Astrocyte of the spinal cord (primary cell): ENCODE measurements around the gene SULT2A1.
"Not testable (repeated sequence)": the region's sequence is repeated elsewhere in the genome, so short reads cannot be mapped to it uniquely, and the experiment has no call there.

ENCODE experiments used
- DNase-seq: peaks from one replicate; pipeline ENCODE4 v3.0.0; 2011; ENCODE audit warnings: low read depth, low spot score
- H3K4me3 ChIP-seq: 2 replicates; pipeline ENCODE4 v1.5.1; 2011; ENCODE audit warnings: low read depth, mild to moderate bottlenecking, low read length, moderate library complexity
- in situ Hi-C: cut with HindIII; loops from 2 replicates; pipeline ENCODE4 v1.10.0; 2017; ENCODE audit warnings: low sequenced_read_pairs
- TF ChIP-seq, protein P1 (sequence below): IDR thresholded peaks from 2 replicates; pipeline ENCODE4 v1.5.1; 2012; ENCODE audit warnings: low read depth, mild to moderate bottlenecking, low read length, inconsistent platforms

SULT2A1 gene, protein sequence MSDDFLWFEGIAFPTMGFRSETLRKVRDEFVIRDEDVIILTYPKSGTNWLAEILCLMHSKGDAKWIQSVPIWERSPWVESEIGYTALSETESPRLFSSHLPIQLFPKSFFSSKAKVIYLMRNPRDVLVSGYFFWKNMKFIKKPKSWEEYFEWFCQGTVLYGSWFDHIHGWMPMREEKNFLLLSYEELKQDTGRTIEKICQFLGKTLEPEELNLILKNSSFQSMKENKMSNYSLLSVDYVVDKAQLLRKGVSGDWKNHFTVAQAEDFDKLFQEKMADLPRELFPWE

DNA sequence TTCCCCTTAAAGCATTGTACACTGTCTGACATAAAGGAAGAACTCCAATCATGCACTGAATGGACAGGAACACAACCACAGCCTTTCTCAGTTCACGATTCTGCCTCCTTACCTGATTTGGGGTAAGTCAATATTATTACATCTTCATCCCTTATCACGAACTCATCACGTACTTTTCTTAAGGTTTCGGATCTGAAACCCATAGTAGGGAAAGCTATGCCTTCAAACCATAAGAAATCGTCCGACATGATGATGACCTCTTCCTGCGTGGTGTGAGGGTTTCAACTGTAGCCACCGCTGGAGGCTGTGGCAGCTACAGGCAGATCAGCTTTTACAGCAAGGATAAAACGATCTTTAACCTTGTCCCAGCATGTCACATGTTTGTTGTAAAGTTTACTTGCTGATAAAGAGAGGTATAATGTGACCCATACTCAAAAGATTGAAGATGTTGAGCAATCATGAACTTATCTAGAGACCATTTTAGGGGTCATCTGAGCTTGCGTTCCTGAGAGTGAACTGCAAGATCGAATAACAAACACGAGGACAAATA lies at the start of gene SULT2A1:
Gene SULT2A1 (minus strand): TSS at position 306 of the 550 bp plus-strand sequence. CDS start 58 bp downstream, at position 248.
- in situ Hi-C loops, result no loop called here
- TF ChIP-seq, protein P1, sequence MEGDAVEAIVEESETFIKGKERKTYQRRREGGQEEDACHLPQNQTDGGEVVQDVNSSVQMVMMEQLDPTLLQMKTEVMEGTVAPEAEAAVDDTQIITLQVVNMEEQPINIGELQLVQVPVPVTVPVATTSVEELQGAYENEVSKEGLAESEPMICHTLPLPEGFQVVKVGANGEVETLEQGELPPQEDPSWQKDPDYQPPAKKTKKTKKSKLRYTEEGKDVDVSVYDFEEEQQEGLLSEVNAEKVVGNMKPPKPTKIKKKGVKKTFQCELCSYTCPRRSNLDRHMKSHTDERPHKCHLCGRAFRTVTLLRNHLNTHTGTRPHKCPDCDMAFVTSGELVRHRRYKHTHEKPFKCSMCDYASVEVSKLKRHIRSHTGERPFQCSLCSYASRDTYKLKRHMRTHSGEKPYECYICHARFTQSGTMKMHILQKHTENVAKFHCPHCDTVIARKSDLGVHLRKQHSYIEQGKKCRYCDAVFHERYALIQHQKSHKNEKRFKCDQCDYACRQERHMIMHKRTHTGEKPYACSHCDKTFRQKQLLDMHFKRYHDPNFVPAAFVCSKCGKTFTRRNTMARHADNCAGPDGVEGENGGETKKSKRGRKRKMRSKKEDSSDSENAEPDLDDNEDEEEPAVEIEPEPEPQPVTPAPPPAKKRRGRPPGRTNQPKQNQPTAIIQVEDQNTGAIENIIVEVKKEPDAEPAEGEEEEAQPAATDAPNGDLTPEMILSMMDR, result no peak
- H3K4me3 ChIP-seq, result no peak within 1 kb of the TSS
- no peak for DNase-seq

DNA sequence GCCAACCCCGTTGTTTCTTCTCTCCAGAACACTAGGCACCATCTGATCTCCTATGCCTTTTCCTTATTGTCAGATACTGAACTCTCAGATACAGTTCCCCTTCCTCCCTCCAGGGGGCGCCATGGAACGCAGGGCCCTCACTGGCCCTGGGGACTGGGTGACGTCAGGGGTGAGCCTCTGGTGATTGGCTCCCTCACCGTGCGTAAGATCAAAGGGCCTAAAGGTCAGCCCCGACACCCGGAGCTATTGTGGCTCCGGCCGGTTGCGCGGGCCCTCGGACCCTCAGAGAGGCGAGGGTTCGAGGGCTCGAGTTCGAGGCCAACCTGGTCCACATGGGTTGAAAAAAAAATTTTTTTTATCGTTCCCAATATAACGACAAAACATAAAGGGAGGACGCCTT lies 42.5 kb upstream of the SULT2A1 start:
- H3K4me3 ChIP-seq, in situ Hi-C loops, DNase-seq: not testable (repeated sequence)

DNA sequence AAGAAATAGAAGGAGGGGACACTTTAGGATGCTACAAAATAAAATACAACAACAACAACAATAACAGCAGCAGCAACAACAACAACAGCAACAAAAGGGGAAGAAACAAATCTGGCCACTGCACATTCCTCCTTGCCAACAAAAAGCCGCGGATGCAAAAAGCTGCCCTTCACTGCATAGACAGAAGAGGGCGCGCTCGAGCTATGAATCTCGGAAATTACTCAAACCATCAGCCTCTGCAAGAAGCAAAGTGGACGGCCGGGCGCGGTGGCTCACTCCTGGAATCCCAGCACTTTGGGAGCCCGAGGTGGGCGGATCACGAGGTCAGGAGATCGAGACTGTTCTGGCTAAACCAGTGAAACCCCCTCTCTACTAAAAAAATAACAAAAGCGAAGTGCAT lies 34.0 kb upstream of the SULT2A1 start:
- in situ Hi-C loops, H3K4me3 ChIP-seq, DNase-seq: not testable (repeated sequence)

DNA sequence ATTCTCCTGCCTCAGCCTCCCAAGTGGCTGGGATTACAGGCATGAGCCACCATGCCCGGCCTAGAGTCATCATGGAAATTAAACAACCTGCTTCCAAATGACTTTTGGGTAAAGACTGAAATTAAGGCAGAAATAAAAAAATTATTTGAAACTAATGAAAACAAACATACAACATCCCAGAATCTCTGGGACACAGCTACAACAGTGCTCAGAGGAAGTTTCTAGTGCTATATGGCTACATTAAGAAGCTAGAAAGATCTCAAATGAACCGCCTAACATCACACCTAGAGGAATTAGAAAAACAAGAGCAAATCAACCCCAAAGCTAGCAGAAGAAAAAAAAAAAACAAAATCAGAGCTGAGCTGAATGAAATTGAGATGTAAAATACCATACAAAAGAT lies 24.1 kb upstream of the SULT2A1 start:
- H3K4me3 ChIP-seq, DNase-seq, in situ Hi-C loops: not testable (repeated sequence)

DNA sequence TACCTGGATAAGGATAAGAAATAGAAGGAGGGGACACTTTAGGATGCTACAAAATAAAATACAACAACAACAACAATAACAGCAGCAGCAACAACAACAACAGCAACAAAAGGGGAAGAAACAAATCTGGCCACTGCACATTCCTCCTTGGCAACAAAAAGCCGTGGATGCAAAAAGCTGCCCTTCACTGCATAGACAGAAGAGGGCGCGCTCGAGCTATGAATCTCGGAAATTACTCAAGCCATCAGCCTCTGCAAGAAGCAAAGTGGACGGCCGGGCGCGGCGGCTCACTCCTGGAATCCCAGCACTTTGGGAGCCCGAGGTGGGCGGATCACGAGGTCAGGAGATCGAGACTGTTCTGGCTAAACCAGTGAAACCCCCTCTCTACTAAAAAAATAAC lies 23.2 kb upstream of the SULT2A1 start:
- DNase-seq, in situ Hi-C loops, H3K4me3 ChIP-seq: not testable (repeated sequence)

DNA sequence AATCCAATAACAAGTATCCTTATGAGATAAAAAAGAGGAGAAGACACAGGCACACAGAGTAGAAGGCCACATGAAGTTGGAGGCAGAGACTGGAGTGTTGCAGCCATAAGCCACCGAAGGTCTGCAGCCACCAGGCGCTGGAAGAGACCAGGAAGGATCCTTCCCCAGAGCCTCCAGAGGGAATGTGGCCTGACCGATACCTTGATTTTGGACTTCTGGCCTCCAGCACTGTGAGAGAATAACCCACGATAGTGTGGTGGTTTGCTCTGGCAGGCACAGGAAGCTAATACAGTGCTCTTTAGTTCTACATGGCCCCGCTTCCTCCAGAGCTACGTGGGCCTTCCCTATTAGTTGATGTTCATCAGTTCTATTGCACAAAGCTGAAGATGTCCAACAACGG lies 15.3 kb upstream of the SULT2A1 start:
- TF ChIP-seq, protein P1, result no peak
- in situ Hi-C loops, result no loop called here
- DNase-seq, result no peak
- H3K4me3 ChIP-seq, result no peak overlapping the region

DNA sequence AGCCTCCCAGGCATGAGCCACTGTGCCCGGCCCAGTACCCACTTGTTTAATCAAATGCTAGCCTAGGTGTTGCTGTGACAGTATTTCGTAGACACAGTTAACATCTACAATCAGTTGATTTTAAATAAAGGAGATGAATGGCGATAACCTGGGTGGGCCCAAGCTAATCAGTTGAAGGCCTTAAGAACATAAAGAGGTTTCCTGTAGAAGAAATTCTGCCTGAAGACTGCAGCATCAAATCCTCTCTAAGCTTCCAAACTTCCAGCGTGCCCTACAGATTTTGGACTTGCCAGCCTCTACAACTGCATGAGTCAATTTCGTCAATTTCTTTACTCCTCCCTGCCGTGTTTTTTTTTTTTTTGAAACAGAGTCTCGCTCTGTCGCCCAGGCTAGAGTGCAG lies 13.2 kb upstream of the SULT2A1 start:
- in situ Hi-C loops, result no loop called here
- DNase-seq, result no peak
- TF ChIP-seq, protein P1, result no peak
- no peak overlapping the region for H3K4me3 ChIP-seq

DNA sequence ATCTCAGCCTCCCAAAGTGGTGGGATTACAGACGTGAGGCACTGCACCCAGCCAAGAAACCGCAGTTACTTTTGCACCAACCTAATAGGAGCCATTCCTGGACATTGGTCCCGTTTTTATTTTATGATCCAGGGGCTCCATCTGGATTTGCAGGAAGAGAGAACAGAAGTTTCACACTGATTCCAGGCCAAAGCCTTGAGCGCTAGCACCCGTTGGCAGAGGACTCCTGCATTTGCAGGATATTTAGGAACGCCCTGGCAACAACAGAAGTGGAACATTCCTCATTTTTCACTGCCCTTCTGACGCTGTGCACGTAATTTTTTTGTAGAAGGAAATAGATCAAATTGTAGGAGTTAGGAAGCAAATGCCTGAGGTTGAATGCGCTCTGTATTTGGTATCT lies 11.7 kb upstream of the SULT2A1 start:
- no peak for DNase-seq
- no peak overlapping the region for H3K4me3 ChIP-seq
- in situ Hi-C loops, result no loop called here
- TF ChIP-seq, protein P1, result no peak

DNA sequence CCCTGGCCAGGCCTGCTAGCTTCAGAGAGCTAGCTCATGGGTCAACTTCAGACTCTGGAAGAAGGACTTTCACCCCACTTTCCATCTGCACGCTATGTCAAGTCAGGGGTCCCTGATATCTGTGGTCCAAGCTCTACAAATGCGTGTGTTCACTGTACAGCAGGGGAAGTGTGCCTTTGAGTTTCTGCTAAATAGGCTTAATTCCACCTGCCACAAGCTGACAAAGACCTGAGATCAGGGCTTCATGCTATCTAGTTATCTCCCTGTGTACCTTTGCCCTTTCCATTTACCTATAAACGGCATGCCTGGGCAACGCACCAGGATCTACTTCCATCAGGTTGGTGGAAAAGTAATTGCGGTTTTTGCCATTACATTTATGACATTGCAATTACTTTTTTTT lies 10.7 kb upstream of the SULT2A1 start:
- no peak overlapping the region for H3K4me3 ChIP-seq
- in situ Hi-C loops, result no loop called here
- no peak for DNase-seq
- TF ChIP-seq, protein P1, result no peak
